AG09309 (cell line): ENCODE measurements around the gene TPO.
"Not testable (repeated sequence)": the region's sequence is repeated elsewhere in the genome, so short reads cannot be mapped to it uniquely, and the experiment has no call there.

Source experiments
- DNase-seq: peaks from one replicate; pipeline ENCODE4 v3.0.0-alpha.2; 2010; ENCODE audit warnings: low read depth
- H3K4me3 ChIP-seq: 2 replicates; pipeline ENCODE4 v1.5.1; 2011; ENCODE audit warnings: mild to moderate bottlenecking, low read depth, low read length, moderate library complexity; ENCODE audit not compliant: control insufficient read depth
- TF ChIP-seq, protein P1 (sequence below): IDR thresholded peaks from 2 replicates; pipeline ENCODE4 v1.5.1; 2011; ENCODE audit warnings: mild to moderate bottlenecking, low read depth, low read length, inconsistent platforms; ENCODE audit not compliant: insufficient read depth, control insufficient read depth; ENCODE audit errors: missing control alignments

The TPO gene

GRCh38 chr2:1486670-1487069, 73.4 kb downstream of the TPO start:
- H3K4me3 ChIP-seq, result no peak overlapping the region
- TF ChIP-seq, protein P1, sequence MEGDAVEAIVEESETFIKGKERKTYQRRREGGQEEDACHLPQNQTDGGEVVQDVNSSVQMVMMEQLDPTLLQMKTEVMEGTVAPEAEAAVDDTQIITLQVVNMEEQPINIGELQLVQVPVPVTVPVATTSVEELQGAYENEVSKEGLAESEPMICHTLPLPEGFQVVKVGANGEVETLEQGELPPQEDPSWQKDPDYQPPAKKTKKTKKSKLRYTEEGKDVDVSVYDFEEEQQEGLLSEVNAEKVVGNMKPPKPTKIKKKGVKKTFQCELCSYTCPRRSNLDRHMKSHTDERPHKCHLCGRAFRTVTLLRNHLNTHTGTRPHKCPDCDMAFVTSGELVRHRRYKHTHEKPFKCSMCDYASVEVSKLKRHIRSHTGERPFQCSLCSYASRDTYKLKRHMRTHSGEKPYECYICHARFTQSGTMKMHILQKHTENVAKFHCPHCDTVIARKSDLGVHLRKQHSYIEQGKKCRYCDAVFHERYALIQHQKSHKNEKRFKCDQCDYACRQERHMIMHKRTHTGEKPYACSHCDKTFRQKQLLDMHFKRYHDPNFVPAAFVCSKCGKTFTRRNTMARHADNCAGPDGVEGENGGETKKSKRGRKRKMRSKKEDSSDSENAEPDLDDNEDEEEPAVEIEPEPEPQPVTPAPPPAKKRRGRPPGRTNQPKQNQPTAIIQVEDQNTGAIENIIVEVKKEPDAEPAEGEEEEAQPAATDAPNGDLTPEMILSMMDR, result no peak
- no peak for DNase-seq

GRCh38 chr2:1487758-1488157, 74.5 kb downstream of the TPO start:
- no peak for DNase-seq

DNA sequence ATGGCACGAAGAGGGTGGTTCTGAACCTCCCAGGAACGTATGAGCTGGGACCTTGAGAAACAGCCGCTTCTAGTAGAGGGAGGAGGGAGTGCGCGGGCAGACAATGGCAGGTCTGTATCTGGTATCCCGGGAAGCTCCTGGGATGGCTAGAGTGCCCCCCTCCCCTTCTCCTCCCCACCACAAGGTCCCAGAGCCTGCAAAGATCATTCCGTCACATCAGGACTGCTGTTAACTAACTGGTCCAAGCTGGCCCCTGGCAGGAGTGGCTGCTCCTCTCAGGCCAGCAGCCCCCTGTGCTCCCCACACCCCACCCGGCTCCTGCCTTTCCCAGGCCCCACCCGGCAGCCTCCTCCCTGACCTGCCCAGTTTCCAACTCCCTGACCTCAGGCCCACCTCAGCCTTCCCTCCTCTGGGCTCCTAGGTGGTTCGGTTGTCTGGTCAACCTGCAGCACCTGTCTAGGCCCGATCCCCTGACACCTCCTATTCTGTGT, 75.0 kb downstream of the TPO start:
- TF ChIP-seq, protein P1, result no peak
- no peak for DNase-seq
- H3K4me3 ChIP-seq, result no peak overlapping the region

More at GRCh38 chr2:1487758-1488157, 74.5 kb downstream of the TPO start:
- H3K4me3 ChIP-seq, result no peak overlapping the region
- TF ChIP-seq, protein P1, result no peak

GRCh38 chr2:1488851-1489250, 75.6 kb downstream of the TPO start:
- H3K4me3 ChIP-seq, result no peak overlapping the region
- no peak for DNase-seq
- TF ChIP-seq, protein P1, result no peak

GRCh38 chr2:1489486-1489885, 76.2 kb downstream of the TPO start:
- no peak for DNase-seq
- no peak overlapping the region for H3K4me3 ChIP-seq
- TF ChIP-seq, protein P1, result no peak

DNA sequence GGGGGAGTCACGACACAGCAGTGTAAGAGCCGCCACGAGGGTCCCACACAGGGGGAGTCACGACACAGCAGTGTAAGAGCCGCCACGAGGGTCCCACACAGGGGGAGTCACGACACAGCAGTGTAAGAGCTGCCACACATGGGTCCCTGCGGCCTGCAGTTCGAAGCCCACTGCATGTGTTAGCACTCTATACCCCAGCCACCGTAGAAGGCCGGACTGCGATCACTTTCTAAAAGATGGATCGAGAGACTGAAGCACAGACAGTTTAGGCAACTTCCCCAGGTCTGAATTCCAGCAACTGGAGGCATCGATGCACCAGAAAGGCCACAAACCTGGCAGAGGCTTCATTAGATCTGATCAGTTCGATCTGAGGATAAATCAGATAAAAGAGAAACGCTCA, 77.1 kb downstream of the TPO start:
- not testable (repeated sequence) for H3K4me3 ChIP-seq, DNase-seq

- DNase-seq, result no peak
- TF ChIP-seq, protein P1, result no peak
Measured at GRCh38 chr2:1491751-1492150, 78.5 kb downstream of the TPO start.

DNA sequence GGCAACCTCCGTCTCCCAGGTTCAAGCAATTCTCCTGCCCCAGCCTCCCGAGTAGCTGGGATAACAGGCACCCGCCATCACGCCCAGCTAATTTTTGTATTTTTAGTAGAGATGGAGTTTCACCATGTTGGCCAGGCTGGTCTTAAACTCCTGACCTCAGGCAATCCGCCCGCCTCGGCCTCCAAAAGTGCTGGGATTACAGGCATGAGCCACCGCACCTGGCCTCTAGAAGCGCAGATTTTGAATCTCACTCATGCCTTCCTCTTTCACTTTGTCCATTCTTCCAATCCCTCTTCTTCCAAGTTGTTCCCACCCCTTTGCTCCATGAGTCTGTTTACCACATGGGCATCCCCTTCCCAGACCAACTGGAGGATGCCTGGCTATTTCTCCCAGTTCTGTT, 79.0 kb downstream of the TPO start:
- not testable (repeated sequence) for DNase-seq, H3K4me3 ChIP-seq

More at GRCh38 chr2:1491751-1492150, 78.5 kb downstream of the TPO start:
- H3K4me3 ChIP-seq, result no peak overlapping the region
